ENCODE measurements around the gene PSTPIP1. TPM values are rescaled to one million over a fixed set of nuclear protein-coding genes. Genes with fewer than 3 reads are reported as not detected.

The PSTPIP1 gene
- total RNA-seq, 1 experiment from 2014 or later = 1.5 TPM

DNA sequence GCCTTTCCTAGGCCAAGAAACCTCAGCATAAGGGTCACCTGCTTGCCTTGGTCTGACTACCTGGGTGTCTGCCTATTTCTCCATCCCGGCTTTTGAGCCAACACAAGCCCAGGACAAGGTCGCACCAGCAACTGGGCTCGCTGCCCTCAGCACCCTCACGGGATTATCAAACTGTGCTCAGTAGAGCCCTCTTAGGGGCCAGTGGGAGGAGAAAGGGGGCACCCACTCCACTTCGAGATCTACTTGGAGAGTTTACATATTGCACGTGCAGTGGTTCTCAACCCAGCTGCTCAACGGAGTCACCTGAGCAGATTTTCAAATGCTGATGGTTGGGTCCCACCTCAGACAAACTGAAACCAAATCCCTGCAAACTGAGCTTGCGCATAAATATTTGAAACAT, 44.9 kb downstream of the PSTPIP1 start:
- Mint-ChIP-seq H3K27ac (no peak overlapping the region), H3K36me3 (peaks cover 44% of the 10 kb centered on the region), H3K4me1 (no peaks in the 10 kb centered on the region; the same call in 1 of the 2 replicates), H3K9me3 (peaks cover 14% of the 10 kb centered on the region; the same call in 1 of the 2 replicates), H3K27me3 (ENCODE audit: low read depth) (peaks cover 3% of the 10 kb centered on the region), H3K4me3 (no peak overlapping the region)
- DNase-seq (ENCODE audit: low spot score) (no peak), ATAC-seq (no peak)
- TF ChIP-seq HMGXB4 (CRISPR knock-in tag; IDR thresholded peaks at IDR 0.05) (no peak), JUN (CRISPR knock-in tag; IDR thresholded peaks at IDR 0.05) (no peak)
- POLR2A ChIA-PET = no interaction called here
- CTCF ChIA-PET = no interaction called here

DNA sequence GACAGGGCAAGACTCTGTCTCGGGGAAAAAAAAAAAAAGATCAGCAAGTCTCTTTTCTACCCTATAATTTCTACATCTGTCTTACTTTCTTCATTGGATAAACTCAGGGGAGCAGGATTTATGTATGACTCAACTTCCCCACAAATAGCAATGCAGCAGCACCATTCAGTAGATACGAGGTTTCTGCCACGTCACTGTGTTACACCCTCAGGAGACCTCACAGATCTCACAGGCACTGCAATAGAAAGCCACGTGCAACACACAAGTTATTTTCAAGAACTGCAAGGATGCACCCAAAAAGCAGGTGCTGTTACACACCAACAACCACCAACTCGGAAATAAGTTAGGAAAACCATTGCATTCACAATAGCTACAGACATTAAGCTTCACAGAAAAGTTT, 45.7 kb downstream of the PSTPIP1 start:
- ATAC-seq = no peak
- Mint-ChIP-seq H3K27ac (no peak overlapping the region), H3K4me1 (no peaks in the 10 kb centered on the region), H3K9me3 (peaks cover 14% of the 10 kb centered on the region; the same call in 1 of the 2 replicates), H3K27me3 (ENCODE audit: low read depth) (peaks cover 3% of the 10 kb centered on the region), H3K4me3 (no peak overlapping the region), H3K36me3 (peaks cover 51% of the 10 kb centered on the region)
- DNase-seq (ENCODE audit: low spot score) = no peak
- TF ChIP-seq, protein P1, sequence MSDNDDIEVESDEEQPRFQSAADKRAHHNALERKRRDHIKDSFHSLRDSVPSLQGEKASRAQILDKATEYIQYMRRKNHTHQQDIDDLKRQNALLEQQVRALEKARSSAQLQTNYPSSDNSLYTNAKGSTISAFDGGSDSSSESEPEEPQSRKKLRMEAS (CRISPR knock-in tag; IDR thresholded peaks at IDR 0.05) = no peak
- TF ChIP-seq, protein P2, sequence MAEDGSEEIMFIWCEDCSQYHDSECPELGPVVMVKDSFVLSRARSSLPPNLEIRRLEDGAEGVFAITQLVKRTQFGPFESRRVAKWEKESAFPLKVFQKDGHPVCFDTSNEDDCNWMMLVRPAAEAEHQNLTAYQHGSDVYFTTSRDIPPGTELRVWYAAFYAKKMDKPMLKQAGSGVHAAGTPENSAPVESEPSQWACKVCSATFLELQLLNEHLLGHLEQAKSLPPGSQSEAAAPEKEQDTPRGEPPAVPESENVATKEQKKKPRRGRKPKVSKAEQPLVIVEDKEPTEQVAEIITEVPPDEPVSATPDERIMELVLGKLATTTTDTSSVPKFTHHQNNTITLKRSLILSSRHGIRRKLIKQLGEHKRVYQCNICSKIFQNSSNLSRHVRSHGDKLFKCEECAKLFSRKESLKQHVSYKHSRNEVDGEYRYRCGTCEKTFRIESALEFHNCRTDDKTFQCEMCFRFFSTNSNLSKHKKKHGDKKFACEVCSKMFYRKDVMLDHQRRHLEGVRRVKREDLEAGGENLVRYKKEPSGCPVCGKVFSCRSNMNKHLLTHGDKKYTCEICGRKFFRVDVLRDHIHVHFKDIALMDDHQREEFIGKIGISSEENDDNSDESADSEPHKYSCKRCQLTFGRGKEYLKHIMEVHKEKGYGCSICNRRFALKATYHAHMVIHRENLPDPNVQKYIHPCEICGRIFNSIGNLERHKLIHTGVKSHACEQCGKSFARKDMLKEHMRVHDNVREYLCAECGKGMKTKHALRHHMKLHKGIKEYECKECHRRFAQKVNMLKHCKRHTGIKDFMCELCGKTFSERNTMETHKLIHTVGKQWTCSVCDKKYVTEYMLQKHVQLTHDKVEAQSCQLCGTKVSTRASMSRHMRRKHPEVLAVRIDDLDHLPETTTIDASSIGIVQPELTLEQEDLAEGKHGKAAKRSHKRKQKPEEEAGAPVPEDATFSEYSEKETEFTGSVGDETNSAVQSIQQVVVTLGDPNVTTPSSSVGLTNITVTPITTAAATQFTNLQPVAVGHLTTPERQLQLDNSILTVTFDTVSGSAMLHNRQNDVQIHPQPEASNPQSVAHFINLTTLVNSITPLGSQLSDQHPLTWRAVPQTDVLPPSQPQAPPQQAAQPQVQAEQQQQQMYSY (CRISPR knock-in tag; IDR thresholded peaks at IDR 0.05) = no peak
- TF ChIP-seq SP1 (CRISPR knock-in tag; conservative IDR thresholded peaks at IDR 0.05) = no peak
- TF ChIP-seq ZNF232 (CRISPR knock-in tag; IDR thresholded peaks at IDR 0.05) = no peak
- no peak for TF ChIP-seq ZNF219 (CRISPR knock-in tag; IDR thresholded peaks at IDR 0.05; ENCODE audit: borderline replicate concordance)
- TF ChIP-seq, protein P3, sequence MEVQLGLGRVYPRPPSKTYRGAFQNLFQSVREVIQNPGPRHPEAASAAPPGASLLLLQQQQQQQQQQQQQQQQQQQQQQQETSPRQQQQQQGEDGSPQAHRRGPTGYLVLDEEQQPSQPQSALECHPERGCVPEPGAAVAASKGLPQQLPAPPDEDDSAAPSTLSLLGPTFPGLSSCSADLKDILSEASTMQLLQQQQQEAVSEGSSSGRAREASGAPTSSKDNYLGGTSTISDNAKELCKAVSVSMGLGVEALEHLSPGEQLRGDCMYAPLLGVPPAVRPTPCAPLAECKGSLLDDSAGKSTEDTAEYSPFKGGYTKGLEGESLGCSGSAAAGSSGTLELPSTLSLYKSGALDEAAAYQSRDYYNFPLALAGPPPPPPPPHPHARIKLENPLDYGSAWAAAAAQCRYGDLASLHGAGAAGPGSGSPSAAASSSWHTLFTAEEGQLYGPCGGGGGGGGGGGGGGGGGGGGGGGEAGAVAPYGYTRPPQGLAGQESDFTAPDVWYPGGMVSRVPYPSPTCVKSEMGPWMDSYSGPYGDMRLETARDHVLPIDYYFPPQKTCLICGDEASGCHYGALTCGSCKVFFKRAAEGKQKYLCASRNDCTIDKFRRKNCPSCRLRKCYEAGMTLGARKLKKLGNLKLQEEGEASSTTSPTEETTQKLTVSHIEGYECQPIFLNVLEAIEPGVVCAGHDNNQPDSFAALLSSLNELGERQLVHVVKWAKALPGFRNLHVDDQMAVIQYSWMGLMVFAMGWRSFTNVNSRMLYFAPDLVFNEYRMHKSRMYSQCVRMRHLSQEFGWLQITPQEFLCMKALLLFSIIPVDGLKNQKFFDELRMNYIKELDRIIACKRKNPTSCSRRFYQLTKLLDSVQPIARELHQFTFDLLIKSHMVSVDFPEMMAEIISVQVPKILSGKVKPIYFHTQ (CRISPR knock-in tag; IDR thresholded peaks at IDR 0.05) = no peak
- no peak for TF ChIP-seq ZNF138 (CRISPR knock-in tag; conservative IDR thresholded peaks at IDR 0.05)
- no peak for TF ChIP-seq ESRRA (CRISPR knock-in tag; IDR thresholded peaks at IDR 0.05; ENCODE audit: borderline replicate concordance)
- no peak for TF ChIP-seq NFYB (CRISPR knock-in tag; conservative IDR thresholded peaks at IDR 0.05; ENCODE audit: low read depth)
- CTCF ChIA-PET = no interaction called here
- POLR2A ChIA-PET = interaction anchor here (0.7 kb wide), 1 partner anchor 774 kb away, joined by 3 read pairs; no protein-coding TSS in a partner anchor

DNA sequence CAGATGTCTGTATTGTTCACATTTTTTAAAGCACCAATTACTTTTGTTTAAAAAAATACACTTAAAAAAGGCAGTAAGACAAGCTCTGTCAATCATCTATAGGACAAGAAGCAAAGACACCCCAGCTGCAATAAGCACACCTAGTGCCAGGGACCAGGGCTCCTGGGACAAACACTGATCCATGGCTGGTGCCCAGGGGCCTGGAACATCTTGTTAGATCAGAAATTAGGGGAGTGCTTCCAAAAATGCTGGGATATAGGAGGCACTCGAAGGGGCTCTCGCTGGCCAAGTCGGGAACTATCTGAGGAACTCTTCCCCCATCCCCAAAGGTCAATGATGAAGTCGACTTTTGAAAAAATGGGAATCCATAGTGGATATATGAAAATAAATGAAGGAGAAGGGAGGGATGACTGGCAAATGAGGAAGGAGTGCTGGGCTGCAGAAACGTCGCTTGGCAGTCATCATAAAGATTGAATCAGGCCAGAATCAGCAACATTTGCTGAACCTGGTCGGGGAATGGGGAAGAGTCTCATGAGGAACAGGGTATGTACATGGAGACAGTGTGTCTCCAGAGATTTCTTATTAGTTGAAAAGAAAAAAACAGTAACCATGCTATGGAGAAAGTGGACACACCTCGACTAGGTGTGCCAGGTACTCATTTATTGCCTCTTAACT, 47.5 kb downstream of the PSTPIP1 start:
- no peak for DNase-seq (ENCODE audit: low spot score)
- Mint-ChIP-seq H3K27ac (no peak overlapping the region), H3K27me3 (ENCODE audit: low read depth) (no peaks in the 10 kb centered on the region; the same call in 1 of the 2 replicates), H3K36me3 (peaks cover 48% of the 10 kb centered on the region), H3K4me1 (no peaks in the 10 kb centered on the region), H3K9me3 (peaks cover 9% of the 10 kb centered on the region; the same call in 1 of the 2 replicates), H3K4me3 (no peak overlapping the region)
- CTCF ChIA-PET = no interaction called here
- POLR2A ChIA-PET = no interaction called here
- ATAC-seq = no peak
- no peak for TF ChIP-seq USF2 (CRISPR knock-in tag; IDR thresholded peaks at IDR 0.05)
- TF ChIP-seq, protein P4, sequence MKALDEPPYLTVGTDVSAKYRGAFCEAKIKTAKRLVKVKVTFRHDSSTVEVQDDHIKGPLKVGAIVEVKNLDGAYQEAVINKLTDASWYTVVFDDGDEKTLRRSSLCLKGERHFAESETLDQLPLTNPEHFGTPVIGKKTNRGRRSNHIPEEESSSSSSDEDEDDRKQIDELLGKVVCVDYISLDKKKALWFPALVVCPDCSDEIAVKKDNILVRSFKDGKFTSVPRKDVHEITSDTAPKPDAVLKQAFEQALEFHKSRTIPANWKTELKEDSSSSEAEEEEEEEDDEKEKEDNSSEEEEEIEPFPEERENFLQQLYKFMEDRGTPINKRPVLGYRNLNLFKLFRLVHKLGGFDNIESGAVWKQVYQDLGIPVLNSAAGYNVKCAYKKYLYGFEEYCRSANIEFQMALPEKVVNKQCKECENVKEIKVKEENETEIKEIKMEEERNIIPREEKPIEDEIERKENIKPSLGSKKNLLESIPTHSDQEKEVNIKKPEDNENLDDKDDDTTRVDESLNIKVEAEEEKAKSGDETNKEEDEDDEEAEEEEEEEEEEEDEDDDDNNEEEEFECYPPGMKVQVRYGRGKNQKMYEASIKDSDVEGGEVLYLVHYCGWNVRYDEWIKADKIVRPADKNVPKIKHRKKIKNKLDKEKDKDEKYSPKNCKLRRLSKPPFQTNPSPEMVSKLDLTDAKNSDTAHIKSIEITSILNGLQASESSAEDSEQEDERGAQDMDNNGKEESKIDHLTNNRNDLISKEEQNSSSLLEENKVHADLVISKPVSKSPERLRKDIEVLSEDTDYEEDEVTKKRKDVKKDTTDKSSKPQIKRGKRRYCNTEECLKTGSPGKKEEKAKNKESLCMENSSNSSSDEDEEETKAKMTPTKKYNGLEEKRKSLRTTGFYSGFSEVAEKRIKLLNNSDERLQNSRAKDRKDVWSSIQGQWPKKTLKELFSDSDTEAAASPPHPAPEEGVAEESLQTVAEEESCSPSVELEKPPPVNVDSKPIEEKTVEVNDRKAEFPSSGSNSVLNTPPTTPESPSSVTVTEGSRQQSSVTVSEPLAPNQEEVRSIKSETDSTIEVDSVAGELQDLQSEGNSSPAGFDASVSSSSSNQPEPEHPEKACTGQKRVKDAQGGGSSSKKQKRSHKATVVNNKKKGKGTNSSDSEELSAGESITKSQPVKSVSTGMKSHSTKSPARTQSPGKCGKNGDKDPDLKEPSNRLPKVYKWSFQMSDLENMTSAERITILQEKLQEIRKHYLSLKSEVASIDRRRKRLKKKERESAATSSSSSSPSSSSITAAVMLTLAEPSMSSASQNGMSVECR (CRISPR knock-in tag; IDR thresholded peaks at IDR 0.05; ENCODE audit: borderline replicate concordance) = no peak

All from WTC11 (cell line).